Measurements from ENCODE around the gene ENO1.

- no peak for TF ChIP-seq CTCF (IDR thresholded peaks at IDR 0.05; ENCODE audit: poor library complexity)
- TF ChIP-seq EZH2phosphoT487 (IDR thresholded peaks at IDR 0.05; ENCODE audit: low read depth, severe bottlenecking, unreplicated experiment) = no peak
These were observed 21.6 kb downstream of the ENO1 start for GRCh38 chr1:8856689-8857412.

Data from hepatocyte (in vitro differentiated cells).